ENCODE data around the gene PRMT3.
"Not testable (repeated sequence)": the region's sequence is repeated elsewhere in the genome, so short reads cannot be mapped to it uniquely, and the experiment has no call there.

PRMT3 gene

DNA sequence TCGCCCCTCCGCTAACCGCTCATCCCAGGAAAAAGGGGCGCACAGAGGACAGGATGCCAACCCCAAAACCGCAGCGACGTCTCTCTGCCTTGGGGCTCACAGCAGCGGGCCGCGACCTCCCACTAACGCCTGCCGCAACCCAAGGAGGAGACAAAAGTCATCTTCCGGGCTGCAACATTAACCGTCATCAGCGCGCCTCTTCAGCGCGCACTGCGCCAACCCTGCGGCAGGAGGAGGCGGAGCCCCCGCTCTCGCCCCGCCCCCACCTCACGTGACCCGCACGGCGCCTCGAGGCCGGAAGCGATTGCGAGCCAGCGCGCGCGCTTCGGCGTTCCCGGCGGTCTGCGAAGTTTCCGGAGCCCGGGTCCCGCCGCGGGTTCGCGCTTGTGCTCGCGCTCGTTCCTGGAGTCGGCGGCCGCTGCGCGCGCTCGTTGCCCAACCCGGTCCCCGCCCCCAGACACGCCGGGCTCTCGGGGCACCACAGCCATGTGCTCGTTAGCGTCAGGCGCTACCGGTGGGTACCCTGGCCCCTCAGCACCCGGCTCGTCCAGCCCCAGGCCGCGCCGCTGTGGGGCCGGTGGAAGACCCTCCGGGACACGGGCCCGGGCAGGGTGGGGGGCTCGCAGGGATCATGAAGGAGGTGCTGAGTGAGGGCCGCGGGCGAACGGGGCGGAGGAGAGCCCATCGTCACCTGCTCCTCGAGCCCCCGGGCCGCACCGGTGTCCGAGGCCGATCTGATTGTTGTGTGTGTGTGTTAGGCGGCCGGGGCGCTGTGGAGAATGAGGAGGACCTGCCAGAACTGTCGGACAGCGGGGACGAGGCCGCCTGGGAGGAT, at the start of gene PRMT3:
PRMT3 (plus strand) TSS at position 456 of the 835 bp plus-strand sequence; CDS start at position 487, 31 bp downstream.
- peak; percentile 62 to 81 for DNase-seq

DNA sequence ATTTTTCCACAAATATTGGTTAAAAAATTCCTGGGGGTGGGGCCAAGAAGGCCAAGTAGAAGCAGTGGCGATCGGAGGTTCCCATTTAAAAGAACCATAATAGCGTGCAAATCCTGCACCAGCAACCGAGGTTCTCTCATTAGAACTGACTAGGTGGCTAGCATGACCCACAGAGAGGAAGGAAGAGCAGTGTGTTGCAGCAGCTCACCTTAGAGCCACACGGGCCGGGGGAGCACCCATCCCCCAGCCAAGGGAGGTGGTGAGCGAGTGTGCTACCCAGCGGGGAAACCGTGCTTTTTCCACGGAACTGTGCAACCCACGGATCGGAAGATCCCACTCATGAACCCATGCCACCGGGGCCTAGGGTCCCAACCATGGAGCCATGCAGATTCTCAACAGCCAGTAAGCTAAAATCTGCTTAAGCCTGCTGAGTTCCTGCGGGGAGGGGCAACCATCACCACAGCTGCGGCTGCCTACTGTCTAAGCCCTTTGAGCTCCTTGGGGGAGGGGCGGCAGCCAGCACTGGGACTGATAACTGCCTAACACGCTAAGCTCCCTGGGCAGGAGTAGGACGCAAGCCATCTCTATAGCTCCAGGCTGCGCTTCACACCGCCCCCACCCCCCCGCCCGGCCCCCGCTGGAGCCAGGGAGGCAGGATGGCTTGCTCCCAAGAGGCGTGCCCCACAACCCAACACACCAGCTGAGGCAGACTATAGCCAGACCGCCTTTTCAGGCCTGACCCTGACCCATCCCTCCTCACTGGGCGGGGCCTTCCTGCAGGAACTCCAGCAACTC, 45.0 kb upstream of the PRMT3 start:
- DNase-seq: no peak

DNA sequence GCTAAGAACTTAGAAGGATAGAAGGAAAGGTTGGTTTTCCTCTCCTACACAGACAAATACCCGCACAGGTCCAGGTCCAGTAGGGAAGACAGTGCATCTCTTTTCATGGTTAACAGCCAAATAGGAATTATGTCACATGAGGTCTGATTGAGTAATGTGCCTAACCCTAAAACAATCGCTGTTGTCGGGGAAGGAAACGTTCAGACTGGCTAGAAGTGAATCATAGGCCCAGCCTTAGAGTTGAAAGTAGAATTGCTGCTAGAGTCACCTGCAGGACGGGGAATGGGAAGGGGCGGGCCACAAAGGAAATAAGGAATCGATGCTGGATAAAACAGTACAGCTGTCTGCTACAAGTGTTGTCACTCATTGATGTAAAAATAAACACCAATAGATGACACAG, 36.4 kb upstream of the PRMT3 start:
- no peak for DNase-seq

DNA sequence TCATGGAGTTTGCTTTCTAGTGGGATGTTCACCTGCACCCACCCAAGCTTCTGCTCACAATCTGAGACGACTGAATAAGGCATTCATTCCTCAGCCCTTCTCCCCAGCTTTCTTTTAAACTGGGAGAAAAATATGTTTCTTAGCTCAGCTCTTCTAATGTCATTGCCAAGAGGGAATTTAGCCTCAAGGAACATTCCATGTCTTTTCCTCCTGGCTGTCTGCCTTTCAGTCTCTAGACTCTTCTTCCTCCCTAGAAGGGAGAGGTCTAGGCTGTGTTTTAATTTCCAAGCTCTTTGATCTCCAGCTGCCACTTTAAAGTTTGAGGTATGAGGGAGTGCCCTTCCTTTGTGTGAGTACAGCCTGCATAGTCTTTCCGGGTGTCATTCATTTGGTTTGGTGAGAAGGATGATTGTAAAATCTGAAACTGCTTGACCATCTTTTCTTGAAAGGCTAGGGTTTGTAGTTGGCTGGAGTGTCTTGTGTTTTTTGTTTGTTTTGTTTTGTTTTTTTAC, 35.7 kb upstream of the PRMT3 start:
- DNase-seq: no peak

DNA sequence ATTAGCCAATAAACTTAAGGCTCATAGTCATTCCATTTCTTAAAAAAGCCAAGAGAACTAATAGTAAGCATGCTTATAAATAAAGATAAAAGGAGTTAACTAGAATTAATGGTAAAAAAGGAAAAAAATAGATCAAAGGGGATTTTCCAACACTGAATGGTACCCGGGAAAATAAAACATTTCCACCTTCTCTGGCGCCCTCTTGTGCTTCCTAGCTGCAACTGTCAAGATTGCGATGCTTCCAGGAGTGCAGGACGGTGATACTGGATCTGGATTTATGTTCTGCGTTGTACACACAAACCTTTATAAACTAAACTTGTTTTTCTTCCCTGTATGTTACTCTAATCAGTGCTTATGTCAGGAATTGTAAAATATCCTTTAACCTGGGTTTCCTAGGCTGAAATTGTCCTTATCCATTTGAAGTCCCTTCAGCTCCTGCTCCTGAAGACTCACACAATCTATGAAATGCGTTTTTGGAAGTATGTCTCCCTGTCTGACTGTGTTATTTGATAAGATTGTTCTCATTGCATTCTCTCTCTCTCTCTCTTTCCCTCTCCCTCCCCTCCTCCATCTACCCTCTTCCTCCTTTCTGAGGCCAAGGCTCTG, 33.6 kb upstream of the PRMT3 start:
- peak; percentile 8 to 12 for DNase-seq

DNA sequence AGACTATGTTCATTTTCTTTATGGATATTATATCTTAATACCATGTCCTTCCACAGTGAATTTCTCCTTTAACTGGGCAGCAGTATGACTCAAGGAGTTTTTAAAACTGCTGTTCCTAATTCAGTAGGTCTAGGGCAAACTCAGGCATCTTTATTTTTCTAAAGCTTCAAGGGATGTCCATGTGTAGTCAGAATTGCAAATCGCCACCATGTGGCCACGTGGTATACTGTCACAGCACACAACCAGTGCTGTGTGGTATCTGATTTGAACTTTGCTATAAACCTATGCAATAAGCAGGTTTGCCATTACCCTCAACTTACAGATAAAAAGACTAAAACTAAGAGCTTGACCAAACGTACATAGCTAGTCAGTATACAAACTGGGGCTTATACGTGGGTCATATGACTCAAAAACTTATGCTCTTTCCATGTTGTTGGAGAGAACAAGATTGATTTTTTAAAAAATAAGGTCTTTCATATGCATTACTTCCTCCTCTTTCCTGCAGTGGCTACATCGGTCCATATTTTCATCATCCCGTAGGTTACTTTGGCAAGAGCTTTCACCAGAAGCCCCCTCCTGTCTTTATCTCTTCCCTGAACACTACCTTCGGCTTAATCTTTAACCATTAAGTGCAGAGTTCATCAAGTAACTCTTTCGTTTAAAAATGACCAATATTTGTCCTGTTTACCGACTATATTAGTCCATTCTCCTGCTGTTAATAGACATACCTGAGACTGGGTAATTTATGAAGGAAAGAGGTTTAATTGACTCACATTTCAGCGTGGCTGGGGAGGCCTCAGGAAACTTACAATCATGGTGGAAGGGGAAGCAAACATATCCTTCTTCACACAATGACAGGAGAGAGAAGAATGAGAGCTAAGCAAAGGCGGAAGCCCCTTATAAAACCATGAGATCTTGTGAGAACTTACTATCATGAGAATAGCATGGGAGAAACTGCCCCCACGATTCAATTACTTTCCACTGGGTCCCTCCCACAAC, 32.0 kb upstream of the PRMT3 start:
- DNase-seq: no peak

DNA sequence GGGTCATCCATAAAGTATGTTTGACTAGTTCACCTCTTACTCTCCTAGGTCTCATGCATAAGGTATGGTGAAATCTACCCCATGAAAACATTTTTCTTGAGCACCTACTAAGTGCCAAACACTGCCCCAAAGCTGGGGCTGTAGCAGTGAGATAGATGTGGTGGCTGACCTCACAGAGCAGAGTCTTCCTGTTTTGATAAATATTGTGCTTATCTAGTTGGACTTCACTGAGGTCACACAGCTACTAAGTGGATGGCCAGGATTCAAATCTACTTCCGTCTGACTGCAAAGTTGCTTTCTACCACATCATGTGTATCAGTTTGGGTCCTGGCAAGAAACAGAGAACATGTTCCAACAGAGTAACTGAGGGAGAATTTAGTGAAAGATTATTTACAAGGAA, 30.4 kb upstream of the PRMT3 start:
- DNase-seq: no peak

DNA sequence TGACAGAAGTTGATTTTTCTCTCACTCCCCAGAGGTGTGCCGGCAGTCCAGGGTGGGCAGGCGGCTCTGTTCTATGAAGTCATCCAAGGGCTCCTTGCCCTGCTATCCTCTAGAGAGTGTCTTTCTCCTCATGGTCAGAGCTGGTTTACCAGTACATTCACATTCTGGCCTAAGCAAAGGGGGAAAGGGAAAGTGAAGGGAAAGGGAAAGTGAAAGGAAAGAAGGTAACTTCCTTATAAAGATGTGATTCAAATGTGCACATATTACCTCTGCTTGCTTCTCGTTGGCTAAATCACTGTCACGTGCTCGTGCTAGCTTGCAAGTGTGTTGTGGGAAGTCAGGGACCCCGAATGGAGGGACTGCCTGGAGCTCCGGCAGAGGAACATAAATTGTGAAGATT, 26.9 kb upstream of the PRMT3 start:
- DNase-seq: no peak

DNA sequence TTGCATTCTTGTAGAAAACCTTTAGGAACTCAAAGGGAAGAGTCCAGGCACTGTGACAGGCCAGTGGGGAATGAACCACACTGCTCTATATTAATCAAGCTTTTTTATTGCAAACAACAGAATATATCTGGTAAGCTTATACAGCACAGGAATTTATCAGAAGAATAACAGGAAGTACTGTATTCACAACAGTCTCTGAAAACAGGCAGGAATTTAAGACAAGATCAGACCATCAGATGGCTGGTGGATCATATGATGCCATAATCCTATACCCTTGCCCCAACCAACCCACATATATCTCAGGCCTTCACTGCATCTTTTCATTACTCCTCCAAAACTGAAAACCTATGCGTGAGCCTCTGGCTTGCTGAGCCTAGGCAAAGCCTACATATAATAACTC, 25.0 kb upstream of the PRMT3 start:
- no peak for DNase-seq

DNA sequence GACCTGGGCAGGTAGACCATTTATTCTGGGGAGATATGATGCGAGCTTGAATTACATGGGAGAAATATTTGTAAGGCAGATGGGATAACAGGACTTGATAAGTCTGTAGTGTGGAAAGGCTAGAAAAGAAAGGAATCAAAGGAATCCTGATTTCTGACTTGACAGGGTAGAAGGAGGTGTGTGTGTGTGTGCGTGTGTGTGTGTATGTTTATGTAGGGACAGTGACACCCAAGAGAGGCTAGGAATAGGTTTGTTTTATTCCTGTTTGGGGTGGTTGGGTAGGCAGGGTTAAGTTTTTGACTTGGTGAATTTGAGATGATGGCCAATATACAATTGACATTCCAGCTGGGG, 24.4 kb upstream of the PRMT3 start:
- no peak for DNase-seq

DNA sequence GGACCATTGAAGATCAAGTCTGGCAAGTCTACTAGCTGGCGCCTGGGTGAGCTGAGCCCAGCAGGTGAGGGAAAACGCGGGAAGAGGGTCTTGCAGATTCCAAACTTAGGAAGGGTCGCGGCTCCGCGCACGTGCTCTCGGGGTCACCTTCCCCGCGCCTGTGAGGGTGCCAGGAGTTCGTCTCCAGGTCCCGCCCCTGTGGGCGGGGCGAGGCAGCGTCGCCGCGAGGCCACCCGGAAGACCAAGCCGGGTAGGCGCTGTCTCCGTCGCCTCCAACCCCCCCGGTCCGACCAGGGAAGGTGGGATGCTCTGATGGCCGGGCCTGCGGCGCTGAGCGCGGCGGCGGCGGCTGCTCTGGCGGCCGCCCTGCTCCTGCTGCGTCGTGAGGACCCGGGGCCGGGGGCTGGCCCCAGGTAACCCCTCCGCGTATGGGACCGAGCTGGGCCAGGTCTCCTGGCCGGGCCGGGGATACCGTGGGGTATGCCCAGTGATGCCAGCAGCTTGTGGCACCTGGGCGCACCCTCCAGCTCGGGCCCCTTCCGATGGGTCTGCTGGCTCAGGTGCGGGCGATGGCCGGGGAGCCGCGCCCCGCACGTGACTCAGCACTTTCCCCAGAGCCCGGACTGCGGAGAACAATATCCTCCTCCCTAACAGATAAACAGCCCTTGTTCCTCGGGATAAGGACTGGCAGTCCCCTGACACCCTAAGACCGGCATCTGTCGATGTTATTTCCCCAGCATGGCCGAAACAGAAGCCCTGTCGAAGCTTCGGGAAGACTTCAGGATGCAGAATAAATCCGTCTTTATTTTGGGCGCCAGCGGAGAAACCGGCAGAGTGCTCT, 23.8 kb upstream of the PRMT3 start, which contains the start of gene HTATIP2:
HTATIP2 (plus strand) TSS at position 215 of the 841 bp plus-strand sequence; CDS start at position 739, 524 bp downstream.
- DNase-seq: peak; percentile 3 to 37

DNA sequence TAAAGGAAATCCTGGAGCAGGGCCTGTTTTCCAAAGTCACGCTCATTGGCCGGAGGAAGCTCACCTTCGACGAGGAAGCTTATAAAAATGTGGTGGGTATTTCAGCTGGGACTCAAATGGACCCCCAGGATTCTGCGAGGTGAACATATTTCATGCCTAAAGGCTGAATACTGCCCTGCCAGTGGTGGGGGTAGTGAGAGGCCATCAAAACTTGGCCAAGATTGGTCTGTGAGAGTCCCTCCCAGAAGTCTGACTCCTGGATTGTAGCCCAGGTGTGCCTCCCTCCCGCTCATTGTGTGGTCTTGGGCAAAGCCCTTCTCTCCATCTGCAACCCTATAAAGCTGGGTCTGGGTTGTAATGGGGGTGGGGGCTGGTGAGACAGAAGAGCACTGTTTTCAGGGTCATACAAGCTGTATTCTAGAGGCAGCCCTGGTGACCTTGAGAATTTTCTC, 23.1 kb upstream of the PRMT3 start:
- DNase-seq: no peak

DNA sequence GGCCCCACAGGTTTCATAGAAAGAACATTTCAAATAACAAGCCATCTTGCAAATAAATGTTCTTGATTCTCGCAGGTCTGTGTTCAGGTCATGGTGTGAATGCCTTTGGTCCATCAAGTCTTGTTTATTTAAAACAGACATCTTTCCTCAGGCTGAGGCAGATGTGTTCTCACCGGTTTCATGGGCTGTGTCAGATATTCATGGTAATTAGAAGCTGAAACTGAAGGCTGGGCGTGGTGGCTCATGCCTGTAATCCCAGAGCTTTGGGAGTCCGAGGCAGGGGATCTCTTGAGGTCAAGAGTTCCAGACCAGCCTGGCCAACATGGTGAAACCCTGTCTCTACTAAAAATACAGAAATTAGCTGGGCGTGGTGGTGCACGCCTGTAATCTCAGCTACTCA, 22.1 kb upstream of the PRMT3 start:
- DNase-seq: not testable (repeated sequence)

DNA sequence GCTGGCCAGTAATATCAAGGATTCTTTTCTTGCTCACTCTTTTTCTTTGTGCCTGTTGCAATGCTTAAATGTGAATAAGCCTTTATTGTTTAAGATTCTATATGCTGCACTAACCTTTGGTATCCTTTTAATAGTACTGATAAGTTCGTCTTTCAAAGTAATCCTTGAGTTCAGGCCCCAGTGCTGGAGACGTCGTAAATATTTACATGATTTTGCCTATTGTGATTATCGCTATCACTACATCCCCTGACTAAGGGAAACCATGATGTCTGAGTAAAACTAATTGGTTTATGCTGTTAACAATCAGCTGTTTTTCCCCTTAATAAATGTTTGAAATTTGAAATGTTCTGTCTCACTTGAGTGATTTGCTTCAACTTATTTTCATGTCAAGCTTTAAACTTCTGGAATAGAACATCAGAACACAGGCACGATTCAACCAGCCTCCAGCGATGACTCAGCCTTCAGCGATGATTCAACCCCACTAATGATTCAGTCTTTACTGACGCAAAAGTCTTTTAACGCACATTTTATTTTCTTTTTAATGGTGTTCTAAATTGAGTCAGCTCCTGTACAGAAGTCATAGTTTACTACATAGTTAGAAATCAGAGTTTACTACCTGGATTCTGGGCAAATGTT, 20.1 kb upstream of the PRMT3 start:
- DNase-seq: no peak

DNA sequence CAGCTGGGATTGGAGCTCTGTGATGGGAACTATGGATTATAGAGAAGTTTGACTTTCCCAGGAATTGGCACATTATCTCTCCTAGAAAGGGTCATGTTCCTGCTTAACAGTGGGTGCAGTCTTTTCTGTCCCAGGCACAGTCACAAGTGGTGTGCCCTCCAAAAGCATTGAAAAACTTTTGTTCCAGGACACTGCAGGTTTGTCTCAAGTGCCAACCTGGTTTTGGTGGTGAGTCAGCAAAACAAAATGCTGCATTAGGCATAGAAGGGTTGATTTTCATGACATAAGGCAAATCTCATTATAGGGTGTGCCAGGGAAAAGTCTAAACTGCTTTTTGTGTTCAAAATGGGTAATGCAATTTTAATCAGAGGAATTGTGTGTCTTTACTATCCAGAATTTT, 19.1 kb upstream of the PRMT3 start:
- DNase-seq: no peak

DNA sequence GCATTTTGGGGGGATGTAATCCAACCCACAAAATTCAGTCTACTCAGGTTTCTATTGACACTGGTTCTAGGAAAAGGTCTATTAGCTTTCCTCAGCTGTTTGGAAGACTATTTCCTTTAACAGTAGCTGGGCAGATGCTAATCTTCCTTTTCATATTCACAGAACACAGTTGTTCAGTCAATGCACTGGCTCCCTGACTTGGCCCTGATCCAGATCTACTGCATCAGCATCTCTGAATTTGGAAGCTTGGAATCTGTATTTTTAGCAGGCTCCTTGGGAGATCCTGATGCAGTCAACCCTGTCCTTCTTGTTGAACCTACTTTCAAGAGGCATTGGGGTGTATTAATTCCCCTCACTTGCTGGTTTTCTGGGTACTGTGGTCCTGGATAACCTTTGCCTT, 17.7 kb upstream of the PRMT3 start:
- DNase-seq: no peak

DNA sequence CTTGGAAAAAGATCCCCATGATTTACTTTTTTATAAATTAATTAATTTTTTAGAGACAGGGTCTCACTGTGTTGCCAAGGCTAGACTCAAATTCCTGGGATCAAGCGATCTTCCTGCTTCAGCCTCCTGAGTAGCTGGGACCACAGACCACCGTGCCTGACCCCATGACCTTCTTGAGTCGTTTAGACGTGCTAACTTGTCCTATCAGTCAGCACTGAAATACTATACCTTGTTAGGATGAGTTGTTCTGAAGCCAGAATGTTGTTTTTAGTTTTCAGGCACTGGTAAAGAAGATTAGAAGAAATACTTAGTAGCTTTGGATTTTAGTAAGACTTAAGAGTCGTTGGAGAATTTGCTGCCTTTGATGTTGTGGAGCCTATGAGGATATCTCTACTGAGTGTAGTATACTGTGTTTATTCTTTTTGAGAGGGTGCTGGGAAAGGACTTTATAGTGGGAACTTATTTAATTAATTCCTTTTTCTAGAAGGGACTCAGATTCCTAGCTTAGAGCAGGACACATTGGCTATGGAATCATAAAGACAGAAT, 15.4 kb upstream of the PRMT3 start:
- DNase-seq: no peak

DNA sequence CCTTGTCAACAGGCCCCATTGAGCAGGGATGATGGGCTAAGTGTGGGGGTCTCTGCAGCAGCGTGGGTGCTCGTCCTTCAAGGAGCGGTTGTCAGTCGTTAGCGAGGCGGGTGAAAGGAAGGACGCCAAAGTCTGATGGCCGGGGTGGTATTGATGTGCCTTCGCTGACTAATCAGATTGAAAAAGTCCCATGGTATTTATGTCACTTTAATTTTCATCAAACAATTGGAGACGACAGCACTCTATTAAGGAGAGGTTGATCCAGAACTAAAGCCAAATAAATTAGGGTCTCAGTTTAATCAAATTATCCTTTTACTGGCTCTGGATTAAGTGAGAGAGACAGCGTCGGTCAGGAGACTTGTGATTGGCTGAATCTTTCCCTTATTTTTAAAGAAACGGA, 14.4 kb upstream of the PRMT3 start:
- DNase-seq: no peak

DNA sequence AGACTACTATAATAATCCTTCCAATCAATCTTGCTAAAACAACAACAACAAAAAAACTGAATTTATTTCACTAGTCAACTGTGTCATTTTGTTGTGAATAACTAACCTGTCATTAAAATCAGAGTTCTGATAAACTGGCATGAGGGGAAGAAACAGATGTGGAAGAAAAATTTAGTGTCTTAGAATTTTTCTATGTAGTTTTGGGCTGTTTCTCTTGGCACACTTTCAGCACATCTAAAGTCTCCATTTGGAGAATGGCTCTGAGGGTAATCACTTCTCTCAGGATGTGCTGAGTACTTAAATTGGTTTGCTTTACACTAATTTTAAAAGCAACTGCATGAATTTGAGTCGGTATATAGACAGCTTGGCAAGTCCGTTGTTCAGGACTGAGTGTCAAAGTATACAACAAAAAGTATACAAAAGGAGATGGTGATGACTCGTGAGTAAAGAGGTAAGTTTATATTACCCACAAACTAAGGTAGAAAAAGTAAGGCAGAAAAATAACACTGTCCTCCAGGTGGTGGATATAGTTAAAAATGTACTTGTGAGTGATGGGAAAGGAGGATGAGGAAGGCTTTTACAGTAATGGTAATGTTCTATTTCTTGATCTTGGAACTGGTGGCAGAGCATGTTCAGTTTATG, 13.8 kb upstream of the PRMT3 start:
- no peak for DNase-seq
